ENCODE measurements around the gene MBTPS1. TPM values are rescaled to one million over a fixed set of nuclear protein-coding genes. Genes with fewer than 3 reads are reported as not detected.

Gene MBTPS1
- 38.2 and 39.2 TPM in 2 replicates for total RNA-seq (2014; rRNA removed; shearing (Covaris generic))

GRCh38 chr16:84116720-84117493, at the start of gene MBTPS1:
Gene MBTPS1 (minus strand): TSS chr16:84116942. CDS start chr16:84101783, 15,159 bp downstream.
- H3K4me3 ChIP-seq: peak within 1 kb of the TSS; percentile 94
- no peaks in the 10 kb centered on the region for H3K36me3 ChIP-seq
- peak; percentile 94 to 95 for DNase-seq
- H3K27ac ChIP-seq: peak within 1 kb of the TSS; percentile 74
- H3K4me1 ChIP-seq: no peaks in the 10 kb centered on the region
- no peaks in the 10 kb centered on the region for H3K27me3 ChIP-seq
- H3K9me3 ChIP-seq (replicated peaks): no peaks in the 10 kb centered on the region

GRCh38 chr16:84165746-84166145, 49.0 kb upstream of the MBTPS1 start:
- Histone ChIP-seq H3K27me3 (no peaks in the 10 kb centered on the region), H3K4me1 (no peaks in the 10 kb centered on the region)

DNA sequence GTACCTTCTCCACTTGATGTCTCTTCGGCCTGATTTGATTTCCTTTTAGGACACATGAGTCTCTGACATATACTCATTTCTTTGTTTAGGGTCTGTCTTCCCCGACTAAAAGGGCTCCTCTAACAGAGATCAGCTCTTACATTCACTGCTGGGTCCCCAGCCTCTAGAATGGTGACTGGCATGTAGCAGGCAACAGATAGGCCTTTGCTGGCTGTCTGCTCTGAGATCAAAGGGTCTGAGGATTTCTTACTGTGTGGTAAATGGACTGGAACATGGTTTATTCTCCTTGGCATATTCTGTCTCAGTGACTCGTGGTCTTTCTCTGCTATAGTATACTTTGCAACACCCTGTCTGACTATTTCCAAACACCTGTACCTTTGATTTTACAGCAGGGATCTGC, 45.1 kb upstream of the MBTPS1 start:
- H3K4me1 ChIP-seq: no peaks in the 10 kb centered on the region
- no peak for DNase-seq
- H3K9me3 ChIP-seq (replicated peaks): no peaks in the 10 kb centered on the region
- H3K36me3 ChIP-seq: no peaks in the 10 kb centered on the region
- H3K27me3 ChIP-seq: peaks cover 3% of the 10 kb centered on the region; the same call in 1 of the 2 replicates
- H3K4me3 ChIP-seq: no peak overlapping the region
- no peak overlapping the region for H3K27ac ChIP-seq

More at GRCh38 chr16:84165746-84166145, 49.0 kb upstream of the MBTPS1 start:
- no peak overlapping the region for H3K4me3 ChIP-seq
- no peaks in the 10 kb centered on the region for H3K9me3 ChIP-seq (replicated peaks)
- no peak for DNase-seq
- no peaks in the 10 kb centered on the region for H3K36me3 ChIP-seq
- H3K27ac ChIP-seq: no peak overlapping the region

- no peak overlapping the region for H3K27ac ChIP-seq
- peaks cover 3% of the 10 kb centered on the region; the same call in 1 of the 2 replicates for H3K27me3 ChIP-seq
- H3K36me3 ChIP-seq: no peaks in the 10 kb centered on the region
- peak; percentile 50 to 57 for DNase-seq
- no peaks in the 10 kb centered on the region for H3K9me3 ChIP-seq (replicated peaks)
- H3K4me1 ChIP-seq: no peaks in the 10 kb centered on the region
- no peak overlapping the region for H3K4me3 ChIP-seq
Observed at GRCh38 chr16:84161037-84161436, 44.3 kb upstream of the MBTPS1 start.

DNA sequence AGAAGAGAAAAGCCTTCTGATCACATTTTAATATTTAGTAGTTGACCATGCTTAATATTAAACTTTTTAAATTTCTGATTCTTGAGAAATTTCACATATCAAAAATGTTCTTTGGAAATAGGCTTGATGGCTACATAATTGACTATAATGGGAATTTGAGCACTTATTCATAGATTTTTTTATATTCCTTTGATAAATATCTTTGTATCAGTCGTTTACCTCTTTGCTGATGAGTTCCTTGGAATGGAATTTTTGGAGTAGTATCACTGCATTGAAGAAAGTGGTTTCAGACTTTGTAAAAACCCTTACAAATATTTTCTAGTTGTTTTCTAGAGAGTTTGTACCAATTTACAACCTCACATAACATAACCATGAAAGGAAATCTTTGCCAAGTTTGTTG, 43.1 kb upstream of the MBTPS1 start:
- Histone ChIP-seq H3K4me1 (no peaks in the 10 kb centered on the region), H3K4me3 (no peak overlapping the region), H3K27ac (no peak overlapping the region), H3K27me3 (peaks cover 3% of the 10 kb centered on the region; the same call in 1 of the 2 replicates), H3K36me3 (no peaks in the 10 kb centered on the region), H3K9me3 (replicated peaks) (no peaks in the 10 kb centered on the region)
- DNase-seq: no peak

DNA sequence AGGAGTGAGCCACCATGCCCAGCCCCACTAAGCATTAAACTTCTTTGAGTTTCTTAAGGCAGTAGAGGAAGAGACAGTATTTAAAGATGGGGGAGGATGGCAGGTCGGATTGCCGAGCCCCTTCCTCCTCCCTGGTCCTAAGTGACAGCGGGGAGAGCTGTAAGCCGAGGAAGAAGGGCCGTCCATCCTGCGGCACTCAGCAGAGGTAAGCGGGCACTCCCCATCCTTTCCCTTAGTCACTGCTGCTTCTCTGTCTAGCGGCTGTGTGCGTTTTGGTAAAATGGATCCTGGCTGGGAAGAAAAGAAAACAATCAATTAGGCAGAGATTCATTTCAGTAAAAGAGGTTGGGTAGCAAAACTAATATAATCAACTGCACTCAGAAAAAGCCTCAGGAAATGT, 42.3 kb upstream of the MBTPS1 start:
- Histone ChIP-seq H3K4me3 (no peak overlapping the region), H3K27me3 (peaks cover 3% of the 10 kb centered on the region; the same call in 1 of the 2 replicates), H3K36me3 (no peaks in the 10 kb centered on the region), H3K27ac (no peak overlapping the region), H3K4me1 (no peaks in the 10 kb centered on the region), H3K9me3 (replicated peaks) (no peaks in the 10 kb centered on the region)
- no peak for DNase-seq

GRCh38 chr16:84156342-84156784, 39.6 kb upstream of the MBTPS1 start:
- Histone ChIP-seq H3K4me3 (no peak overlapping the region), H3K27ac (no peak overlapping the region), H3K4me1 (no peaks in the 10 kb centered on the region), H3K36me3 (no peaks in the 10 kb centered on the region), H3K9me3 (replicated peaks) (no peaks in the 10 kb centered on the region), H3K27me3 (peaks cover 3% of the 10 kb centered on the region; the same call in 1 of the 2 replicates)
- no peak for DNase-seq

- Histone ChIP-seq H3K9me3 (replicated peaks) (no peaks in the 10 kb centered on the region), H3K36me3 (no peaks in the 10 kb centered on the region), H3K27me3 (peaks cover 3% of the 10 kb centered on the region; the same call in 1 of the 2 replicates), H3K27ac (no peak overlapping the region), H3K4me3 (no peak overlapping the region), H3K4me1 (no peaks in the 10 kb centered on the region)
- no peak for DNase-seq
Observed at GRCh38 chr16:84155771-84156170, 39.0 kb upstream of the MBTPS1 start.

GRCh38 chr16:84155226-84155625, 38.5 kb upstream of the MBTPS1 start:
- no peak for DNase-seq
- no peak overlapping the region for H3K4me3 ChIP-seq

GRCh38 chr16:84153660-84154214, 37.0 kb upstream of the MBTPS1 start:
- no peak overlapping the region for H3K27ac ChIP-seq
- H3K4me3 ChIP-seq: no peak overlapping the region
- no peaks in the 10 kb centered on the region for H3K36me3 ChIP-seq
- no peaks in the 10 kb centered on the region for H3K27me3 ChIP-seq
- H3K4me1 ChIP-seq: no peaks in the 10 kb centered on the region
- H3K9me3 ChIP-seq (replicated peaks): no peaks in the 10 kb centered on the region
- DNase-seq: no peak

More at GRCh38 chr16:84155226-84155625, 38.5 kb upstream of the MBTPS1 start:
- H3K36me3 ChIP-seq: no peaks in the 10 kb centered on the region
- no peaks in the 10 kb centered on the region for H3K9me3 ChIP-seq (replicated peaks)
- H3K4me1 ChIP-seq: no peaks in the 10 kb centered on the region
- no peak overlapping the region for H3K27ac ChIP-seq
- peaks cover 3% of the 10 kb centered on the region; the same call in 1 of the 2 replicates for H3K27me3 ChIP-seq

GRCh38 chr16:84150926-84151325, 34.2 kb upstream of the MBTPS1 start:
- Histone ChIP-seq H3K9me3 (replicated peaks) (no peaks in the 10 kb centered on the region), H3K36me3 (no peaks in the 10 kb centered on the region), H3K4me3 (no peak overlapping the region), H3K27me3 (no peaks in the 10 kb centered on the region), H3K4me1 (no peaks in the 10 kb centered on the region), H3K27ac (no peak overlapping the region)
- DNase-seq: no peak

GRCh38 chr16:84144859-84145639, 28.3 kb upstream of the MBTPS1 start, which contains the start of the genes DNAAF1 and HSDL1:
Gene DNAAF1 (plus strand): TSS chr16:84145308. CDS start chr16:84145441, 133 bp downstream.
Gene HSDL1 (minus strand): TSS chr16:84145177. CDS start chr16:84131321, 13,856 bp downstream.
- H3K4me1 ChIP-seq: no peaks in the 10 kb centered on the region
- no peaks in the 10 kb centered on the region for H3K27me3 ChIP-seq
- H3K27ac ChIP-seq: no peak within 1 kb of the TSS; the same call in 1 of the 2 replicates
- peak within 1 kb of the TSS; percentile 66 for H3K4me3 ChIP-seq
- no peaks in the 10 kb centered on the region for H3K36me3 ChIP-seq
- DNase-seq: peak; percentile 68 to 83
- H3K9me3 ChIP-seq (replicated peaks): no peaks in the 10 kb centered on the region

DNA sequence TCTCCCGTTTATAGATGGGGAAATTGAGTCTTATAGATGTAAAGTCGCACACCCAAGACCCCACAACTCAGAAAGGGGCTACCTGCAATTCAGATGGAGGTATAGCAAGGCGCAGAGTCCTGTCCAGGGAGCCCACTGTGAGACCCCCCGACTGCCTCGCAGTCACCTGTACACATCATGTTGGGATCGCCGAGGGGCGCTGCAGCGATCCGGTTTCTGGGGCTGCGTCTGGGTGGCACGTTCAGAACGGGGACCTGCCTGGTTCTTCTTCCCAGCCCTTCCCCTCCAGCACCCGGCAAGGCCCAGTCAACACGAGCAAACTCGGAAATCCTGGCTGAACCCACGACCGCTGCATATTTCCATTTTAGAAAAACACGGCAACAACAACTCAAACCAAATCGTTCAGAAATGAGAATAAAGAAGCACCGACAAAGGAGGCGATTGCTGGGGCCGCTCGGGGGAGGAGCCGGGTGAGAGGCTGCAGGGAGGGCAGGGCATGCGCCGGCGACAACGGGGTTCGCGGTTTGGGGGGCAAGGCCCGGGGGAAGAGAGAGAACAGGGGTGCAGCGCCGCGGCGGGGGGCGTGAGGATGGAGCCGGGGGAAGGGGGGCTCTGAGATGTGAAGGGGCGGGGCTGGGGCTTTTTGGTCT, 27.6 kb upstream of the MBTPS1 start:
- Histone ChIP-seq H3K27me3 (no peaks in the 10 kb centered on the region), H3K36me3 (no peaks in the 10 kb centered on the region), H3K27ac (no peak overlapping the region; the same call in 1 of the 2 replicates), H3K4me1 (peaks cover 3% of the 10 kb centered on the region; the same call in 1 of the 2 replicates), H3K9me3 (replicated peaks) (no peaks in the 10 kb centered on the region), H3K4me3 (peak overlapping the region; percentile 66)
- peak; percentile 11 for DNase-seq

DNA sequence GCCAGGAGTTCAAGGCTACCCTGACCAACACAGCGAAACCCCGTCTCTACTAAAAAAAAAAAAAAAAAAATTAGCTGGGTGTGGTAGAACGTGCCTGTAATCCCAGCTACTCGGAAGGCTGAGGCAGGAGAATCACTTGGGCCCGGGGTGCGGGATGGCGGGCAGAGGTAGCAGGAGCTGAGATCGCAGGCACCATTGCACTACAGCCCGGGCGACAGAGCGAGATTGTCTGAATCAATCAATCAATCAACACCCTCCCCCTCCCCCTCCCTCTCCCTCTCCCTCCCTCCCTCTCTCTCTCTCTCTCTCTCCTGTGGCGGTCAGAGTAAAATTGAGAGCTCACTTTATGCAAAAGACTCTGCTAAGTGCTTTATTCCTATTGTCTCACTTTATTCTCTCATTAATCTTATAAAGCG, 27.1 kb upstream of the MBTPS1 start:
- no peaks in the 10 kb centered on the region for H3K27me3 ChIP-seq
- H3K36me3 ChIP-seq: no peaks in the 10 kb centered on the region
- H3K4me3 ChIP-seq: peak overlapping the region; percentile 66
- DNase-seq: no peak
- H3K27ac ChIP-seq: no peak overlapping the region
- peaks cover 7% of the 10 kb centered on the region; the same call in 1 of the 2 replicates for H3K4me1 ChIP-seq
- H3K9me3 ChIP-seq (replicated peaks): no peaks in the 10 kb centered on the region
